Measurements from ENCODE around the gene LSM7.

GRCh38 chr19:2333807-2334211 lies 5.4 kb upstream of the LSM7 start:
- TF ChIP-seq CTCF (IDR thresholded peaks at IDR 0.05) (no peak), POLR2AphosphoS5 (IDR thresholded peaks at IDR 0.05) (no peak)

All from esophagus muscularis mucosa (tissue), 3 donors.